Measurements from ENCODE around the gene RFK.

DNA sequence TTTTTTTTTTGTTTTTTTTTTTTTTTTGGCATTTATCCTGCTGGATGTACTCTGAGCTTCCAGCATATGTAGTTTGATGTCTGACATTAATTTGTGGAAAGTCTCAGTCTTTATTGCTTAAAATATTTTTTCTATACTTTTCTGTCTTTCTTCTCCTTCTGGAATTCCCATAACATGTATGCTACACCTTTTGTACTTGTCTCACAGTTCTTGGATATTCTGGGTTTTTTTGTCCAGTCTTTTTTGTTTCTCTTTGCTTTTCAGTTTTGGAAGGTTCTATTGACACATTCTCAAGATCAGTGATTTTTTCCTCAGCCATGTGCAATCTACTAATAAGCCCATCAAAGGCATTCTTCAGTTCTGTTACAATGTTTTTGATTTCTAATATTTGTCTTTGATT, 19.4 kb upstream of the RFK start:
- TF ChIP-seq, protein P1, sequence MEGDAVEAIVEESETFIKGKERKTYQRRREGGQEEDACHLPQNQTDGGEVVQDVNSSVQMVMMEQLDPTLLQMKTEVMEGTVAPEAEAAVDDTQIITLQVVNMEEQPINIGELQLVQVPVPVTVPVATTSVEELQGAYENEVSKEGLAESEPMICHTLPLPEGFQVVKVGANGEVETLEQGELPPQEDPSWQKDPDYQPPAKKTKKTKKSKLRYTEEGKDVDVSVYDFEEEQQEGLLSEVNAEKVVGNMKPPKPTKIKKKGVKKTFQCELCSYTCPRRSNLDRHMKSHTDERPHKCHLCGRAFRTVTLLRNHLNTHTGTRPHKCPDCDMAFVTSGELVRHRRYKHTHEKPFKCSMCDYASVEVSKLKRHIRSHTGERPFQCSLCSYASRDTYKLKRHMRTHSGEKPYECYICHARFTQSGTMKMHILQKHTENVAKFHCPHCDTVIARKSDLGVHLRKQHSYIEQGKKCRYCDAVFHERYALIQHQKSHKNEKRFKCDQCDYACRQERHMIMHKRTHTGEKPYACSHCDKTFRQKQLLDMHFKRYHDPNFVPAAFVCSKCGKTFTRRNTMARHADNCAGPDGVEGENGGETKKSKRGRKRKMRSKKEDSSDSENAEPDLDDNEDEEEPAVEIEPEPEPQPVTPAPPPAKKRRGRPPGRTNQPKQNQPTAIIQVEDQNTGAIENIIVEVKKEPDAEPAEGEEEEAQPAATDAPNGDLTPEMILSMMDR (IDR thresholded peaks at IDR 0.05) = no peak
- TF ChIP-seq POLR2AphosphoS5 (IDR thresholded peaks at IDR 0.05) (no peak), POLR2A (IDR thresholded peaks at IDR 0.05) (no peak)

All from transverse colon (tissue), 4 donors.